NCI-H1436 treated with DMSO at 0.1 percent for 48 hours (cell line): ENCODE data around the gene DNAJA4.
"Not testable (repeated sequence)": the region's sequence is repeated elsewhere in the genome, so short reads cannot be mapped to it uniquely, and the experiment has no call there.

Source experiments
- DNase-seq: peaks from one replicate; lab custom pipeline; 2025; lab: John Stamatoyannopoulos, UW

Gene DNAJA4

GRCh38 chr15:78244101-78244500 lies 20.3 kb upstream of the DNAJA4 start:
- no peak for DNase-seq

- DNase-seq: no peak
These were observed 19.5 kb upstream of the DNAJA4 start for GRCh38 chr15:78244893-78245292.

GRCh38 chr15:78245392-78245791 lies 19.0 kb upstream of the DNAJA4 start:
- DNase-seq: not testable (repeated sequence)

- DNase-seq: not testable (repeated sequence)
These were observed 18.3 kb upstream of the DNAJA4 start for GRCh38 chr15:78245976-78246620.

GRCh38 chr15:78247911-78248310 lies 16.5 kb upstream of the DNAJA4 start:
- no peak for DNase-seq

- DNase-seq: no peak
These were observed 15.2 kb upstream of the DNAJA4 start for GRCh38 chr15:78249131-78249530.

- DNase-seq: no peak
These were observed 13.2 kb upstream of the DNAJA4 start for GRCh38 chr15:78251136-78251535.

GRCh38 chr15:78255421-78256043 lies 8.8 kb upstream of the DNAJA4 start:
- DNase-seq: no peak

- no peak for DNase-seq
These were observed 8.3 kb upstream of the DNAJA4 start for GRCh38 chr15:78256044-78256437.

- no peak for DNase-seq
These were observed 6.7 kb upstream of the DNAJA4 start for GRCh38 chr15:78257681-78258080.

- DNase-seq: no peak
These were observed 5.1 kb upstream of the DNAJA4 start for GRCh38 chr15:78259232-78259631.

GRCh38 chr15:78260489-78260888 lies 3.9 kb upstream of the DNAJA4 start:
- no peak for DNase-seq

- DNase-seq: no peak
These were observed 3.3 kb upstream of the DNAJA4 start for GRCh38 chr15:78261062-78261461.

GRCh38 chr15:78263351-78263781 lies 996 bp upstream of the DNAJA4 start:
- DNase-seq: no peak

GRCh38 chr15:78263907-78264303 lies 457 bp upstream of the DNAJA4 start:
- no peak for DNase-seq

GRCh38 chr15:78265137-78265460 lies 737 bp downstream of the DNAJA4 start:
- DNase-seq: no peak

- DNase-seq: no peak
These were observed 1.4 kb downstream of the DNAJA4 start for GRCh38 chr15:78265752-78266224.

- no peak for DNase-seq
These were observed 1.9 kb downstream of the DNAJA4 start for GRCh38 chr15:78266229-78266628.

- DNase-seq: no peak
These were observed 2.4 kb downstream of the DNAJA4 start for GRCh38 chr15:78266806-78267205.

- DNase-seq: no peak
These were observed 8.0 kb downstream of the DNAJA4 start for GRCh38 chr15:78272316-78272715.

- DNase-seq: no peak
These were observed 8.4 kb downstream of the DNAJA4 start for GRCh38 chr15:78272776-78273175.

- DNase-seq: no peak
These were observed 10.6 kb downstream of the DNAJA4 start for GRCh38 chr15:78274994-78275393.

GRCh38 chr15:78276064-78276943 lies 11.9 kb downstream of the DNAJA4 start:
- no peak for DNase-seq
